Measurements from ENCODE around the gene SELENOK.
"Not testable (repeated sequence)": the region's sequence is repeated elsewhere in the genome, so short reads cannot be mapped to it uniquely, and the experiment has no call there.

SELENOK gene

DNA sequence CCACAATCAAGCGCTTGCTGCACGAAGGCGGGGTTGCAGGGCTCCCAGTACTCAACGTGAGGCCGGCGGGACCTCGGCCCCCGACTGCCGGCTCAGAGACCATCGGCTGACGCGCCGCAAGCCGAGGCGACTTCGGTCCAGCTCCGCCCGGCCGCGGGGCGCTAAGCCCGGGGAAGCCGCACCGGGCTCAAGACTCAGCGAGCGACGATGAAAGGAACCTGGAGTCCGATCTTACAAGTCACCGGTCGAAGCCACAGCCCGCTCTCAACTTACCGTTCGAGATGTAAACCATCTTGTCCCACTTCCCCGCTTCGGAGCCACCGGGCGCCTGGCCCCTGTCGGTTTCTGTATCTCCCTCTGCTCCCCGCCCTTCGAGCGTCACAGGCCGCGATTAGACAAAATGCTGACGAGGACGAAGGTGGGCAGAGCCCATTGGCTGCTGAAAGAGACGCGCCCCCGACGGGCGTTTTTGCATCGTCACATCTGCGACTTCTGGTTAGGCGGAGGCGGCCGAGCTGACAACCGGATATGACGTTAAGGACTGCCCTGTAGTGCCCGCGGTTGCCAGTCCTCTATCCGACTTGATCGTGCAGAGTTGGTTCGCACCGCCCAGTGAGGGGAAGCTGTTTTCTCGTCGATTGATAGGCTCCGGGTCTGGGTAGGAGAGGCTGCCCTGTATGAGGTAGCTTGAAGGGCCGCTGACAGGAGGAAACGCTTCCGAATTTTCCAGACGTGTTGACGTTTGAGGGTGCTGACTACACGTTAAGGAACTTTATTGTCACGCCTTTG, at the start of gene SELENOK:
Gene SELENOK (minus strand): TSS at position 363 of the 789 bp plus-strand sequence.
- DNase-seq (ENCODE audit: low read depth) = peak; percentile 94

GRCh38 chr3:53941184-53941583, 49.5 kb upstream of the SELENOK start:
- peak; percentile 26 for DNase-seq (ENCODE audit: low read depth)

DNA sequence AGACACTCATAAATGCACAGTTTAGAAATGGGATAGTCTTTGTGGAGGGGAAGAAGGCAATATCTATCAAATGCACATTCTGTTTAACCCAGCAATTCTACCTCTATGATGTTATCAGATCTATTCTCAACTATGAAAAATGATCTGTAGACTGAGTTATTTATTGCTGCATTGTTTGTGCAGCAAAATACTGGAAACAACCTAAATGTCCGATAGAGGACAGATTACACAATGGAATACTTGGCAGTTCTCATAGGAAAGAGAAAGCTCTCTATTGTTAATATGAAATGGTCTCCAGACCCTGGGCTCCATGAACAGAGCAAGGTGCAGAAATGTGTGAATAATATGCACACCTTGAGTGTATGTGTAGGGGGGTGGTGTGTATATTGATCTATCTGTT, 49.0 kb upstream of the SELENOK start:
- DNase-seq (ENCODE audit: low read depth) = no peak

DNA sequence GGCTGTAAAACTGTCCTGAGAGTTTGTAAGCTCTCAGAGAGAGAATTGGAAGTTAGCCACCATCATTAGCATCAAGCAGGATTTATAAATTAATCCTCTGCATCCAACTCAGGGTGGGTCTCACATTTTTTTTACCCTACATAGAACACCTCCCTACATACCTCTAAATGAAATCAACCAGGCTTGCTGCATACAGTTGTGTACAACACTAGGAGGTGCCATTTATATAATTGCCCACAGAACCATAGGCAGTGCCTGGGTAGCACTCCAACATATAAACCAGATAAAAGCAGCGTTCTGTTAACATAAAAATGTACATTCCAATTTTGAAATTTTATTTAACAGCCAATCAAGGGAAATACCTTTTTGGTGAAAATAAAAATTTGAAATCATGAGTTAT, 48.2 kb upstream of the SELENOK start:
- no peak for DNase-seq (ENCODE audit: low read depth)

DNA sequence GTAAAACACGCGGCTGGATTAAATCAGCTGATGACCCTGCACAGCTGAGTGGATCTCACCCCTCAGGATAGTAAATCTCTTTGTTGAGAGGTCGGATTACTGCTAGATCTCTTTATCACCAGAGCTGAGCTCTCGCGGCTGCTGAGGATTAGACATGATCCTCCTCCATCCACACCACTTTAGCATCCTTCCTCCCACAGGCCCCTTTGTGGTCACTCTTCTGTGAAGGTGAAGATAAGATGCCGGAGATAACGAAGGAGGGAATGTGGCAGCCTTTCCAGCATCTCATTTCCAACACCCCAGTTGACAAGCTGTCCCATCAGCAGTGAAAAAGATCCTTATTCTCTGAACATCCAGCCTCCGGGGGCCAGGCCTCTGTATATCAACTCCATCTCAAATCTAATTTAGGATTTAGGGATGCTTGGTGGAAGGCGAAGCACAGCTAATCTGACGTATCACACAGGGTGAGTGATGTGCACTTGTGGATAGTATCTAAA, 47.5 kb upstream of the SELENOK start:
- DNase-seq (ENCODE audit: low read depth) = no peak

- DNase-seq (ENCODE audit: low read depth) = no peak
These were observed 47.0 kb upstream of the SELENOK start for GRCh38 chr3:53938645-53939044.

DNA sequence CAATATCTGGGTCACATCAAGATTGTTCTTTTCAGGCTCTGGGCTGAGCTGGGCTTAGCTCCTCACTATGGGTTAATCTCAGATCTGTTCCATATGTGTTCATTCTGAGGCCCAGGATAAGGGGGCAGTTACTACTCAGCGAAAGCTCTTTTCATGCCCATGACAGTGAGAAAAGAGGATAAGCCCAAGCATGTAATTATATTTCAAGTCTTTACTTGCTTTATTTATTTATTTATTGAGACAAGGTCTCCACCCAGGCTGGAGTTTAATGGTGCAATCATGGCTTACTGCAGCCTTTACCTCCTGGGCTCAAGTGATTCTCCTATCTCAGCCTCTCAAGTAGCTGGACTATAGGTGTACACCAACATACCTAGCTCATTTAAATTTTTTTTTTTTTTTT, 44.7 kb upstream of the SELENOK start:
- DNase-seq (ENCODE audit: low read depth) = no peak

DNA sequence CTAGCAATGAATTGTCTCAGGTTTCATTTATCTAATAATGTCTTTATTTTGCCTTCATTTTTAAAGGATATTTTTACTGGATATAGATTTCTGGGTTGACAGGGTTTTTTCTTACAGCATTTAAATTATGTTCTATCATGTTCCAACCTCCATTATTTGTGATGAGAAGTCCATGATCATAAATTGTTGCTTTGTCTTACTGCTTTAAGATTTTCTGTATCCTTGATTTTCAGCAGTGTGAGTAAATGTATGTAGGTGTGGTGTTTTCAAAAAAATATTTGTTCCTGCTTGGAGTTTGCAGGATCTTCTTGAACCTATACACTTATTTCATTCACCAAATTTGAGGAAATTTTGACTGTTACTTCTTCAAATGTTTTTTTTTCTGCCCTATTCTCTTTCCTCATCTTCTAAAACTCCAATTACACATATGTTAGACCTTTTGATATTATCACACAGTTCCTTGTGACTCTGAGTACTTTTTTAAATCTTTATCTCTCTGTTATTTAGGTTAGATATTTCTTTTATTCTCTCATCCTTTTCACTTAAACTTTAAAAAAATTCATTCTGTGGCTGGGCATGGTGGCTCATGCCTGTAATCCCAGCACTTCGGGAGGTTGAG, 43.7 kb upstream of the SELENOK start:
- no peak for DNase-seq (ENCODE audit: low read depth)

DNA sequence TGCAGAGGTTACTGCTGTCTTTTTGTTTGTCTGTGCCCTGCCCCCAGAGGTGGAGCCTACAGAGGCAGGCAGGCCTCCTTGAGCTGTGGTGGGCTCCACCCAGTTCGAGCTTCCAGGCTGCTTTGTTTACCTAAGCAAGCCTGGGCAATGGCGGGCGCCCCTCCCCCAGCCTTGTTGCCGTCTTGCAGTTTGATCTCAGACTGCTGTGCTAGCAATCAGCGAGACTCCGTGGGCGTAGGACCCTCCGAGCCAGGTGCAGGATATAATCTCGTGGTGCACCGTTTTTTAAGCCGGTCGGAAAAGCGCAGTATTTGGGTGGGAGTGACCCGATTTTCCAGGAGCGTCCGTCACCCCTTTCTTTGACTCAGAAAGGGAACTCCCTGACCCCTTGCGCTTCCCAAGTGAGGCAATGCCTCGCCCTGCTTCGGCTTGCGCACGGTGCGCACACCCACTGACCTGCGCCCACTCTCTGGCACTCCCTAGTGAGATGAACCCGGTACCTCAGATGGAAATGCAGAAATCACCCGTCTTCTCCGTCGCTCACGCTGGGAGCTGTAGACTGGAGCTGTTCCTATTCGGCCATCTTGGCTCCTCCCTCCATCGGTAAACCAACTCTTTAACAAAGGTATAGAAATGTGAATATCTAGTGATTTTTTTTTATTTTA, 35.7 kb upstream of the SELENOK start:
- not testable (repeated sequence) for DNase-seq (ENCODE audit: low read depth)

- no peak for DNase-seq (ENCODE audit: low read depth)
These were observed 29.6 kb upstream of the SELENOK start for GRCh38 chr3:53921296-53921695.

DNA sequence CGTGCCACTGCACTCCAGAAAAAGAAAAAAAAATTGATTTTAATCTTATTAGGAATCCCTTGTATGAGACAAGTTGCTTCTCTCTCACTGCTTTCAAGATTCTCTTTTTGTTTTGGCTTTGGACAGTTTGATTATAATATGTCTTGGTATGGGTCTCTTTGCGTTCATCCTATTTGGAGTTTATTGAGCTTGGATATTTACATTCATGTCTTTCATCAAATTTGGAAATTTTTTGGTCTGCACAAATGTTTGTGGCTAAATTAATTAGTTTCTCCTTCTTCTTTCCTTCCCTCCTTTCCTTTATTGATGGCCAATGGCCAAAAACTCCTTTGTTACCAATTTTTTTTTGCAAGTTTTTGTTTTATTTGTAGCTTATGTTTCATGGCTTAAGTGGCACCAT, 28.1 kb upstream of the SELENOK start:
- no peak for DNase-seq (ENCODE audit: low read depth)

- no peak for DNase-seq (ENCODE audit: low read depth)
These were observed 21.7 kb upstream of the SELENOK start for GRCh38 chr3:53913401-53913800.

- no peak for DNase-seq (ENCODE audit: low read depth)
These were observed 11.1 kb upstream of the SELENOK start for GRCh38 chr3:53902711-53903110.

GRCh38 chr3:53902067-53902466, 10.4 kb upstream of the SELENOK start:
- DNase-seq (ENCODE audit: low read depth) = no peak

GRCh38 chr3:53900666-53901331, 9.1 kb upstream of the SELENOK start:
- DNase-seq (ENCODE audit: low read depth) = no peak

DNA sequence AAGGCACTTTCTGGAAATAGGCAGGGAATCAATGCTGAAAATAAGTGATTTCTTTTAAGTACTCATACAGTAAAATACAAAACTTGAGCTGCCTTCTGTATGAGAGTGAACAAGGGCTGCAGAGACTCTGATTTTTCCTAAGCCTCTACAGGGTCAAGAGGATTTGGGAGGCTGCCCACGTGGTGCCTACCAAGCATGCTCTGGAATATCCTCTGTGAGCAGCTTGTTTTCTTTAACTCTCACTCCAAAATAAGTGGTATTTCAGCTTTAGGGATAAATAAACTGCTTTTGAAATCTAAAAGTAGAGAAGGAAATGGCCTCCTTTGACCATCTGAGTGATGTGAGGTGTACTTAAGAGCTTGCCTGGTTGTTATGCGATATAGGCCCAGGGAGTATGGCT, 8.1 kb upstream of the SELENOK start:
- DNase-seq (ENCODE audit: low read depth) = no peak

DNA sequence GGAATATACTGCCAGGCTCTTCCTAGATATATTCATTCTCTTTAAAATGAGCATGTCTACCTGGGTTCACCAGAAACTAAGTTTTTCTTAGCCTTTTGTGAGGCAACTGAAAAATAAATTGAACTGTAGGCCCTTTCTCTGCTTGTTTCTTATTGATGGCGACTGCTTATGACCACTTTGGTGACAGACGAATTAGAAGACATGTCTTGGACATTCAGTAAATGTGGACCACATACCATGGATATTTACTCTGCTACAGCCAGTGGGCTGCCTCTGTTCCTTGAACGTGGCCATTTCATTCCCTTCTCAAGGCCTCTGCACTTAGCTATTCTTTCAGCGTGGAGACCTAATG, 603 bp upstream of the SELENOK start:
- DNase-seq (ENCODE audit: low read depth) = no peak

DNA sequence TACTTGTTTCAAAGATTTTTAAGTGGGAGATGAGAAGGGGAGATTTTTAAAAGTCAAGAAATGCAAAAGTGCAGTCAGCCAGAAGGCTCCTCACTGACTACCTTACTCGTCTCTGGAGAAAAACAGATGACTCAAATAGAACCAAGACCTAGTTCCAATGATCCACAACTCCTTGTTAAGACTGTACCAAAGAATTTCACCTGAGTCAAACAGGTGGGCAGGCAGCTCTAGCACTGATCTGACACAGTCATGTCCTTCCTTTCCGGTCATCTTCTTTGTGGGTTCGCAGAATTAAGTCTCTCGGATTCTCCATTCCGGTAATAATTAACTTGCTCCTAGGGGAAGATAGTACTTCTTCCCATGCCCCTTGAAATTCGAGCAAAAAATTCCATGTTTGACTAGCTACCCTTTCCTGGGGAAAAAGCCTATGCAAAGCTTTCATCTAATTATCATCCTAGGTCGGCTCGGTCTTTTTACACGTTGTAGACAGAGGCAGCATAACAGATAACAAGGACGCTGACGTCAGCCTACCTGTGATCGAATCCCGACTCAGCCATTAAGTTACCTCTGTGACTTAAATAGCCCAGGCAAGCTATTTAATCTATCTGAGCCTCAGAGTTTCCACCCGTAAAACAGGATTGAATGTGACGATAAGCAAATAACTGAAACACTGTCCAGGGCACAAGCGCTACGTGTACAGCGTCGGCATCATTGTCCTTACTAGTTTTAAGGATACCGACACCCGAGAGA, 758 bp downstream of the SELENOK start:
- DNase-seq (ENCODE audit: low read depth) = no peak

DNA sequence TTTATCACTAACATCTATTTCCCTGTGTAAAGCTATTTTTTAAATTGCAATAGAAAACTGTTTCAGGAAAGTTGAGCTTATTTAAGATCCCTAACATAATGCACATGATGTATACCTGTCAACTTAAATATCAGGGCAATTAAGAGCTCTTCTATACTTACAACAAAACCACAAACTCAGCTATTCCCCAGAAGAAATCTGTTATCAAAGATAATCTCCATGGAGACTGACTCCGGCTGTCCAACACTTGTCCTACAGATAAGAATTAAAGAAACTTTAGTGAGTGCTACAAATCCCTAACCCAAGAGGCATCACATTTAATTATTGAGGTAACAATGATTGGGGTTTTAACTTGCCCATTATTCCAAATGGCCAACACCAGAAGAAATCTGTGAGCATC, 3.4 kb downstream of the SELENOK start:
- DNase-seq (ENCODE audit: low read depth) = no peak

DNA sequence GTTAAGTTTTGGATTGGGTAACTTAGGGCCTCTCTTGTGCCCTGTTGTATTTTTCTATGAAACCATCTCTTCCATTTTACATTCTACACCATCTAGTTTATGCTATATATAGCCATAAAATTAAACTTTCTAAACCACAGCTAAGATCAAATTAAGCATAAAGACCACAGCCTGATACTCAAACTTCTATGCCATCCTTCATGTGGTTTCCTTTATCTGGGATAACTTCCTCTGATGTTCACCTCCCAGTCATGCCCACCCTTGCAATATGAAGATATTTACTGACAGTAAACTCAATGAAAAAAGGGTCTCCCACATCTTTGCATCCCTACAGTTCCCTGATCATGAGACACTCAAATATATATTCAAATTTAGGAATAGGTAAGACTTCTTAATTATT, 4.2 kb downstream of the SELENOK start:
- no peak for DNase-seq (ENCODE audit: low read depth)

- DNase-seq (ENCODE audit: low read depth) = no peak
These were observed 6.4 kb downstream of the SELENOK start for GRCh38 chr3:53885239-53885638.

DNA sequence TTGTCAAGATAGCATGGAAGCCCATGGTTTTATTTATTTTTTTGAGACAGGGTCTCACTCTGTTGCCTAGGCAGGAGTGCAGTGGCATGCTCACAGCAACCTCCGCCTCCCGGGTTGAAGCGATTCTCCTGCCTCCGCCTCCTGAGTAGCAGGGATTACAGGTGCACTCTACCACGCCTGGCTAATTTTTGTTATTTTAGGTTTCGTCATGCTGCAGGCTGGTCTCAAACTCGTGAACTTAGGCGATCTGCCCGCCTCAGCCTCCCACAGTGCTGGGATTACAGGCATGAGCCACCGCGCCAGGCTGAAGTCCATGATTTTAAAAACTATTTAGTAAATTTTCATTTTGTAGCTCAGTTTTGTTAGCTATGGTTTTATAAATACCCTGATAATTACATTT, 7.0 kb downstream of the SELENOK start:
- no peak for DNase-seq (ENCODE audit: low read depth)

Measured in HS-5 (cell line).